HepG2 (cell line): ENCODE results near the gene PCA3. TPM values are rescaled to one million over a fixed set of nuclear protein-coding genes. Genes with fewer than 3 reads are reported as not detected.

Source experiments
- ATAC-seq: fragments of 200-7000 bp; cut with Tn5 transposase; 3 replicates; pipeline ENCODE4 v1.9.1; 2020; ENCODE audit warnings: mild to moderate bottlenecking, moderate library complexity
- BruUV-seq: library from RNA; stranded (reverse); fragments of 400-500 nt; replicated peaks from 2 replicates; lab custom pipeline; 2021; lab: Mats Ljungman, UMichigan
- CTCF ChIA-PET: fragments of 300-600 bp; formaldehyde crosslinking; extraction: SDS; loops from one replicate; lab custom pipeline; 2021; ENCODE audit warnings: low total read pairs, inconsistent platforms, low intra/inter-chr PET ratio; lab: Yijun Ruan, JAX
- POLR2A ChIA-PET: fragments of 350-600 bp; sonication (Branson Sonifier 250); formaldehyde crosslinking; loops from one replicate; lab custom pipeline; 2020; ENCODE audit warnings: antibody characterized with exemption, inconsistent platforms; lab: Yijun Ruan, JAX
- DNase-seq: peaks from one replicate; pipeline ENCODE4 v3.0.0-alpha.2; 2015; ENCODE audit warnings: low spot score
- FAIRE-seq: peaks from 3 replicates; lab custom pipeline; 2011; peaks lifted over from hg19 to GRCh38; lab: Jason Lieb, UNC
- H2AFZ ChIP-seq: one replicate; pipeline ENCODE4 v1.6.1; 2011; ENCODE audit warnings: low read length, inconsistent platforms
- H3K27ac ChIP-seq: fragments of 300-600 bp; 3 replicates; pipeline ENCODE4 v1.8.0; 2011; ENCODE audit warnings: mixed run types, mild to moderate bottlenecking, mixed read lengths, low read length, inconsistent platforms; ENCODE audit not compliant: insufficient read depth; ENCODE audit errors: extremely low read length
- H3K27me3 ChIP-seq, 2 experiments: fragments of 200-600 bp in 1 of 2; 2 replicates in 1 of 2; 3 replicates in 1 of 2; pipeline versions ENCODE4 v1.6.0 to v1.8.0; 2011; ENCODE audit warnings: low read length in 2 of 2, mild to moderate bottlenecking in 2 of 2, moderate library complexity in 2 of 2, inconsistent platforms in 1 of 2; ENCODE audit not compliant: insufficient read depth in 2 of 2, control insufficient read depth in 1 of 2
- H3K36me3 ChIP-seq, 2 experiments: fragments of 200-600 bp in 1 of 2; replicated peaks in 1 of 2; 2 replicates in 1 of 2; 3 replicates in 1 of 2; pipeline versions ENCODE4 v1.5.1 to v1.8.0; 2011; ENCODE audit warnings: low read length in 2 of 2, inconsistent platforms in 1 of 2; ENCODE audit not compliant: insufficient read depth in 2 of 2, control insufficient read depth in 1 of 2
- H3K4me1 ChIP-seq: 2 replicates; pipeline ENCODE4 v1.5.1; 2012; ENCODE audit warnings: low read length, inconsistent platforms; ENCODE audit not compliant: insufficient read depth
- H3K4me2 ChIP-seq: 2 replicates; pipeline ENCODE4 v1.6.0; 2011; ENCODE audit warnings: low read depth, low read length, inconsistent platforms
- H3K4me3 ChIP-seq, 3 experiments: fragments of 200-600 bp in 1 of 3; sonication (generic), shearing (Covaris generic) in 1 of 3; replicated peaks in 1 of 3; 2 replicates each; pipeline ENCODE4 v1.5.1; 2011 to 2016; ENCODE audit warnings: low read length in 3 of 3, inconsistent platforms in 2 of 3, low read depth in 2 of 3, mild to moderate bottlenecking in 2 of 3, control low read depth in 1 of 3, mixed read lengths in 1 of 3; ENCODE audit not compliant: insufficient read depth in 1 of 3
- H3K79me2 ChIP-seq: one replicate; pipeline ENCODE4 v1.6.1; 2011; ENCODE audit warnings: low read length, inconsistent platforms; ENCODE audit not compliant: insufficient read depth
- H3K9ac ChIP-seq: 2 replicates; pipeline ENCODE4 v1.6.0; 2011; ENCODE audit warnings: mild to moderate bottlenecking, low read depth, low read length, inconsistent platforms; ENCODE audit not compliant: insufficient read depth
- H3K9me3 ChIP-seq: 2 replicates; pipeline ENCODE4 v1.5.1; 2012; ENCODE audit warnings: mild to moderate bottlenecking, low read length
- H4K20me1 ChIP-seq: 2 replicates; pipeline ENCODE4 v1.6.0; 2011; ENCODE audit warnings: inconsistent platforms, mild to moderate bottlenecking, low read length, moderate library complexity; ENCODE audit not compliant: insufficient read depth
- CENPX ChIP-seq: sonication (generic); formaldehyde crosslinking; IDR thresholded peaks from 2 replicates; pipeline ENCODE4 v1.9.0; 2021; ENCODE audit warnings: mild to moderate bottlenecking, missing genetic modification reagents, moderate library complexity
- KLF15 ChIP-seq: sonication (generic); formaldehyde crosslinking; IDR thresholded peaks from 2 replicates; pipeline ENCODE4 v1.8.1; 2023; ENCODE audit warnings: borderline replicate concordance, mild to moderate bottlenecking, inconsistent platforms, missing genetic modification reagents, mixed read lengths
- MAFF ChIP-seq: IDR thresholded peaks from 2 replicates; pipeline ENCODE4 v1.6.1; 2011; ENCODE audit warnings: low read depth, low read length, improper control_type of control experiment
- MAFK ChIP-seq, 2 experiments: IDR thresholded peaks in 1 of 2; conservative IDR thresholded peaks in 1 of 2; 2 replicates each; pipeline ENCODE4 v1.6.1; 2011; ENCODE audit warnings: improper control_type of control experiment in 2 of 2, low read length in 2 of 2
- ONECUT2 ChIP-seq: sonication (generic); formaldehyde crosslinking; IDR thresholded peaks from 2 replicates; pipeline ENCODE4 v1.4.0; 2020; ENCODE audit warnings: missing genetic modification reagents
- POLR2AphosphoS5 ChIP-seq: IDR thresholded peaks from 2 replicates; pipeline ENCODE4 v1.6.1; 2012; ENCODE audit warnings: low read depth, low read length
- ZNF414 ChIP-seq: sonication (generic); formaldehyde crosslinking; IDR thresholded peaks from 2 replicates; pipeline ENCODE4 v1.5.0; 2020; ENCODE audit warnings: missing genetic modification reagents
- ZNF430 ChIP-seq: sonication (generic); formaldehyde crosslinking; IDR thresholded peaks from 2 replicates; pipeline ENCODE4 v1.9.0; 2021; ENCODE audit warnings: mild to moderate bottlenecking, missing genetic modification reagents
- WGBS: methylation state at CpG from one replicate; pipeline ENCODE4 v1.1.6; 2017; ENCODE audit warnings: low lambda C conversion rate; 5-methylcytosine and 5-hydroxymethylcytosine counted together
- in situ Hi-C: cut with HindIII; loops from 2 replicates; pipeline ENCODE4 v1.10.0; 2017; ENCODE audit warnings: low pct_unique_long_range_greater_than_20kb; ENCODE audit not compliant: extremely low pct_ligation_motif_present
- intact Hi-C: fragments of 100-400 bp; cut with micrococcal nuclease; formaldehyde crosslinking; loops from one replicate; pipeline ENCODE4 v1.10.0; 2022; ENCODE audit not compliant: unreplicated experiment
- polyA plus RNA-seq, 8 experiments: library from polyadenylated mRNA; depleted of rRNA in 3 of 8; stranded (reverse) in 7 of 8; unstranded in 1 of 8; fragments of >200 nt; fragmentation: Illumina TruSeq in 4 of 8; extraction: Trizol in 4 of 8; gene quantifications; 2 replicates each; pipeline versions ENCODE4 v1.2.1 to v1.2.3, GENCODE V29; 2011 to 2016; ENCODE audit warnings: low read depth in 4 of 8, missing spikeins in 1 of 8, mixed read lengths in 1 of 8; ENCODE audit not compliant: insufficient read depth in 1 of 8
- small RNA-seq, 3 experiments: library from RNA; depleted of rRNA; stranded (forward); fragments of <200 nt; gene quantifications; one replicate each; pipeline ENCODE3, GENCODE V24; 2012; ENCODE audit warnings: low read depth in 2 of 3, low replicate concordance in 1 of 3; ENCODE audit not compliant: insufficient read length in 3 of 3, insufficient read depth in 2 of 3
- total RNA-seq, 5 experiments: library from RNA; depleted of rRNA; stranded (reverse); fragments of >200 nt; fragmentation: Illumina TruSeq; extraction: Trizol; gene quantifications; 2 replicates each; pipeline ENCODE4 v1.2.3, GENCODE V29; 2016; ENCODE audit warnings: low read depth in 1 of 5
- TF ChIP-seq, protein P1 (sequence below): sonication (generic); formaldehyde crosslinking; IDR thresholded peaks from 2 replicates; pipeline ENCODE4 v1.8.1; 2023; ENCODE audit warnings: mild to moderate bottlenecking, moderate library complexity, missing genetic modification reagents

The PCA3 gene
- total and polyA plus RNA-seq, 2 of the 13 experiments (the other 11 are each of a cell fraction or from before 2014, with no cell fraction given), result not detected

- TF ChIP-seq ZNF430 (CRISPR knock-in tag) (no peak), POLR2AphosphoS5 (no peak), CENPX (no peak)
- TF ChIP-seq, protein P1, sequence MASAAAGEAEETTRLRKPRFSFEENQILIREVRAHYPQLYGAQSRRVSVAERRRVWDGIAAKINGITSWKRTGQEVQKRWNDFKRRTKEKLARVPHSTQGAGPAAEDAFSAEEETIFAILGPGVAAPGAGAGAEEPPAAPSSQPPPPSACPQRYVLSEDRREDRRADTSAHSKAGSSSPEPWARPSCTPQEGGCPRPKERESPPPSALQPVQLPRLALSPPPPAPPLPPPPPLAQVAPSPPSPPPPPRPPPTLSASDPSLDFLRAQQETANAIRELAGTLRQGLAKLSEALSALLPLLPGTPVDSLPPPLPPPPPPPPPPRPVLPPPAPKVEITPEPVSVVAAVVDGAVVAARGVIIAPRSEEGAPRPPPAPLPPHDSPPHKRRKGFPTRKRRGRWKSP (CRISPR knock-in tag), result no peak
Measured at GRCh38 chr9:76828447-76828846, 64.2 kb downstream of the PCA3 start (continued).

- CTCF ChIA-PET, result no interaction called here
- ATAC-seq, result no peak
- Histone ChIP-seq H2AFZ (no peak overlapping the region), H3K79me2 (no peaks in the 10 kb centered on the region), H3K9me3 (no peaks in the 10 kb centered on the region), H3K4me3 (no peak overlapping the region), H3K4me1 (no peaks in the 10 kb centered on the region), H3K27ac (no peak overlapping the region), H4K20me1 (no peaks in the 10 kb centered on the region), H3K9ac (no peak overlapping the region), H3K36me3 (no peaks in the 10 kb centered on the region), H3K27me3 (no peaks in the 10 kb centered on the region), H3K4me2 (no peak overlapping the region)
- no peak for FAIRE-seq
- intact Hi-C loops, result no loop called here
- DNase-seq, result no peak
- peak; percentile 98 for TF ChIP-seq MAFF
- no peak for TF ChIP-seq KLF15 (CRISPR knock-in tag)
- no peak for TF ChIP-seq ONECUT2 (CRISPR knock-in tag)
- peak; percentile 98 for TF ChIP-seq MAFK (conservative IDR thresholded peaks at IDR 0.05 in 1 of 2, IDR thresholded peaks at IDR 0.05 in 1 of 2; ENCODE audit: low read length in 2 of 2)
- TF ChIP-seq ZNF414 (CRISPR knock-in tag), result no peak
- POLR2A ChIA-PET, result no interaction called here
- 9% methylated on average over 7 of the region's 7 CpGs for WGBS
- in situ Hi-C loops, result no loop called here
- BruUV-seq, result no TSS peak
Measured at GRCh38 chr9:76835571-76836283, 71.5 kb downstream of the PCA3 start.

Small RNA genes within 50 kb of the gene (small RNA-seq; reads per million reads assigned to genes)
- 0 reads per million in 3 experiments for gene AL359314.1

Other genes starting within 250 kb of the PCA3 start
- gene PRUNE2, start 141.7 kb downstream of the PCA3 start, total RNA-seq (2016; rRNA removed; fragmentation: Illumina TruSeq; extraction: Trizol), result 0.02 TPM in 1 of 2 replicates, not detected in the other
- not detected in 2 replicates for gene PRUNE2, start 141.7 kb downstream of the PCA3 start, polyA plus RNA-seq (2011; rRNA removed)